GM12878 (cell line): ENCODE results near the gene BAG5. TPM values are rescaled to one million over a fixed set of nuclear protein-coding genes. Genes with fewer than 3 reads are reported as not detected.

Experiments used
- ATAC-seq: fragments of 200-7000 bp; cut with Tn5 transposase; 3 replicates; pipeline ENCODE4 v1.9.1; 2020; ENCODE audit warnings: mild to moderate bottlenecking, moderate library complexity
- BruUV-seq: library from RNA; stranded (reverse); fragments of 400-500 nt; replicated peaks from 2 replicates; lab custom pipeline; 2021; lab: Mats Ljungman, UMichigan
- CTCF ChIA-PET: fragments of 300-600 bp; sonication (Branson Sonifier 250); formaldehyde crosslinking; extraction: SDS; loops from one replicate; lab custom pipeline; 2021; ENCODE audit warnings: inconsistent platforms; lab: Yijun Ruan, JAX
- POLR2A ChIA-PET: fragments of 350-600 bp; formaldehyde crosslinking; extraction: SDS; loops from one replicate; lab custom pipeline; 2021; ENCODE audit warnings: inconsistent platforms; lab: Charles Lee
- RAD21 ChIA-PET: fragments of 300-600 bp; sonication (Branson Sonifier 250); formaldehyde crosslinking; loops from one replicate; lab custom pipeline; 2023; ENCODE audit warnings: antibody characterized with exemption; ENCODE audit not compliant: unreplicated experiment; lab: Charles Lee
- SMC1A ChIA-PET: fragments of 300-600 bp; sonication (Branson Sonifier 250); formaldehyde crosslinking; loops from one replicate; lab custom pipeline; 2023; ENCODE audit not compliant: unreplicated experiment, uncharacterized antibody; lab: Charles Lee
- DNase-seq: peaks from one replicate; pipeline ENCODE4 v3.0.0-alpha.2; 2011; ENCODE audit warnings: low read depth, low spot score
- FAIRE-seq: peaks from 3 replicates; lab custom pipeline; 2011; peaks lifted over from hg19 to GRCh38; lab: Jason Lieb, UNC
- H2AFZ ChIP-seq: 2 replicates; pipeline ENCODE4 v1.6.0; 2011; ENCODE audit warnings: low read depth, low read length, control low read depth; ENCODE audit not compliant: control insufficient read depth
- H3K27ac ChIP-seq: 2 replicates; pipeline ENCODE4 v1.5.1; 2011; ENCODE audit warnings: control low read depth; ENCODE audit not compliant: control insufficient read depth, insufficient read depth
- H3K27me3 ChIP-seq, 2 experiments: replicated peaks in 1 of 2; 2 replicates each; pipeline versions ENCODE4 v1.6.0 to v1.6.1; 2011; ENCODE audit warnings: low read length in 1 of 2; ENCODE audit not compliant: control insufficient read depth in 2 of 2, insufficient read depth in 2 of 2
- H3K36me3 ChIP-seq, 2 experiments: 2 replicates each; pipeline ENCODE4 v1.5.1; 2011; ENCODE audit warnings: low read length in 1 of 2; ENCODE audit not compliant: control insufficient read depth in 2 of 2, insufficient read depth in 2 of 2
- H3K4me1 ChIP-seq: 2 replicates; pipeline ENCODE4 v1.6.1; 2011; ENCODE audit warnings: mild to moderate bottlenecking, low read length, moderate library complexity, mixed read lengths; ENCODE audit not compliant: control insufficient read depth, insufficient read depth
- H3K4me2 ChIP-seq: 2 replicates; pipeline ENCODE4 v1.6.0; 2011; ENCODE audit warnings: control low read depth; ENCODE audit not compliant: control insufficient read depth, insufficient read depth
- H3K4me3 ChIP-seq: fragments of 200-600 bp; sonication (generic); 2 replicates; pipeline ENCODE4 v1.5.1; 2016
- H3K79me2 ChIP-seq: 2 replicates; pipeline ENCODE4 v1.6.0; 2011; ENCODE audit warnings: low read length; ENCODE audit not compliant: control insufficient read depth, insufficient read depth
- H3K9ac ChIP-seq: 2 replicates; pipeline ENCODE4 v1.8.0; 2011; ENCODE audit warnings: low read length, control low read depth, mixed read lengths; ENCODE audit not compliant: control insufficient read depth, insufficient read depth
- H3K9me3 ChIP-seq: replicated peaks from 3 replicates; pipeline ENCODE4 v1.5.1; 2011; ENCODE audit warnings: mild to moderate bottlenecking, low read length; ENCODE audit not compliant: control insufficient read depth, insufficient read depth
- H4K20me1 ChIP-seq: 2 replicates; pipeline ENCODE4 v1.6.0; 2011; ENCODE audit not compliant: control insufficient read depth, insufficient read depth
- E2F4 ChIP-seq: IDR thresholded peaks from 2 replicates; pipeline ENCODE4 v1.6.1; 2012; ENCODE audit warnings: low read depth, low read length, improper control_type of control experiment
- FOS ChIP-seq: IDR thresholded peaks from 3 replicates; pipeline ENCODE4 v1.6.1; 2011; ENCODE audit warnings: borderline replicate concordance; ENCODE audit not compliant: insufficient read length; ENCODE audit errors: extremely low read depth
- MYC ChIP-seq: IDR thresholded peaks from 2 replicates; pipeline ENCODE4 v1.6.1; 2011; ENCODE audit warnings: mild to moderate bottlenecking, low read length, moderate library complexity, inconsistent platforms; ENCODE audit not compliant: insufficient read depth, insufficient replicate concordance, insufficient read length, severe bottlenecking
- POLR2A ChIP-seq: IDR thresholded peaks from 2 replicates; pipeline ENCODE4 v1.6.1; 2011; ENCODE audit warnings: low read depth, mild to moderate bottlenecking, low read length
- WGBS: methylation state at CpG from one replicate; pipeline ENCODE4 v1.1.6; 2016; ENCODE audit warnings: low lambda C conversion rate; ENCODE audit not compliant: insufficient replicate concordance, insufficient coverage; ENCODE audit errors: missing lambda C conversion rate; 5-methylcytosine and 5-hydroxymethylcytosine counted together
- in situ Hi-C: fragments of 300-500 bp; cut with MboI; formaldehyde crosslinking; loops from 9 replicates; pipeline ENCODE4 v1.14.3; 2018; ENCODE audit warnings: mixed read lengths
- intact Hi-C: fragments of 100-400 bp; cut with micrococcal nuclease; formaldehyde crosslinking; loops from one replicate; pipeline ENCODE4 v1.14.2; 2022; ENCODE audit not compliant: unreplicated experiment
- polyA plus RNA-seq, 11 experiments: library from polyadenylated mRNA; depleted of rRNA in 4 of 11; unstranded in 6 of 11; stranded (reverse) in 5 of 11; fragments of >200 nt; fragmentation: Nextera tagmentation in 4 of 11; fragmentation: Illumina TruSeq in 1 of 11; extraction: Ambion mirVana in 4 of 11; extraction: Trizol in 1 of 11; gene quantifications; 1 replicate in 1 of 11; 2 replicates in 10 of 11; pipeline versions ENCODE4 v1.2.1 to v1.2.3, GENCODE V29; 2011 to 2016; ENCODE audit warnings: inconsistent platforms in 2 of 11, missing spikeins in 2 of 11, low read depth in 1 of 11
- total RNA-seq, 4 experiments: library from RNA; depleted of rRNA in 3 of 4; stranded (reverse); fragments of >200 nt in 3 of 4; fragmentation: Illumina TruSeq in 1 of 4; extraction: Trizol in 1 of 4; gene quantifications; 2 replicates each; pipeline versions ENCODE4 v1.2.1 to v1.2.3, GENCODE V29; 2013 to 2021

The BAG5 gene
- total and polyA plus RNA-seq, 10 of the 15 experiments (the other 5 are each of a cell fraction or from before 2014, with no cell fraction given) = 9.9 to 30.5 (median 20.1) TPM

GRCh38 chr14:103541709-103542604, 20.5 kb downstream of the BAG5 start:
- Histone ChIP-seq H3K4me3 (no peak overlapping the region), H3K4me2 (no peak overlapping the region), H3K36me3 (no peaks in the 10 kb centered on the region), H3K9ac (no peak overlapping the region), H3K27ac (no peak overlapping the region), H3K27me3 (no peaks in the 10 kb centered on the region), H2AFZ (no peak overlapping the region), H3K79me2 (no peaks in the 10 kb centered on the region), H3K4me1 (no peaks in the 10 kb centered on the region), H3K9me3 (no peaks in the 10 kb centered on the region), H4K20me1 (no peaks in the 10 kb centered on the region)
- DNase-seq (no peak), FAIRE-seq (no peak), ATAC-seq (no peak)
- 54% methylated on average over 31 of the region's 33 CpGs for WGBS
- RAD21 ChIA-PET = no interaction called here
- SMC1A ChIA-PET = no interaction called here
- TF ChIP-seq POLR2A = peak; percentile 46; the same call in 1 of the 2 replicates
- TF ChIP-seq FOS = no peak
- TF ChIP-seq MYC = no peak
- TF ChIP-seq E2F4 = no peak
- intact Hi-C loops = no loop called here
- CTCF ChIA-PET = interaction anchor here (2.8 kb wide), 1 partner anchor 23 kb away, joined by 16 read pairs; no protein-coding TSS in a partner anchor
- in situ Hi-C loops = no loop called here
- POLR2A ChIA-PET = no interaction called here
- BruUV-seq = no TSS peak
